Tibial nerve (tissue), 4 donors: ENCODE measurements around the gene MRNIP. TPM values are rescaled to one million over a fixed set of nuclear protein-coding genes. Genes with fewer than 3 reads are reported as not detected.

ENCODE experiments used
- DNase-seq, 2 donors: peaks; one replicate each; pipeline ENCODE4 v3.0.0-alpha.2; 2019; ENCODE audit warnings: low spot score in 2 of 2
- H3K27ac ChIP-seq, 4 donors: fragments of 200-600 bp; sonication (generic) in 3 of 4; one replicate each; pipeline ENCODE4 v1.5.1; 2017 to 2019; ENCODE audit warnings: mild to moderate bottlenecking in 1 of 4
- H3K27me3 ChIP-seq, 2 donors: fragments of 200-600 bp; sonication (generic) in 1 of 2; one replicate each; pipeline versions ENCODE4 v1.5.1 to v1.6.0; 2017 to 2019
- H3K36me3 ChIP-seq, 3 donors: fragments of 200-600 bp; sonication (generic); one replicate each; pipeline ENCODE4 v1.5.1; 2018 to 2019
- H3K4me1 ChIP-seq, 4 donors: fragments of 200-600 bp; sonication (generic) in 3 of 4; one replicate each; pipeline ENCODE4 v1.5.1; 2017 to 2019
- H3K4me3 ChIP-seq, 4 donors: fragments of 200-600 bp; sonication (generic) in 3 of 4; one replicate each; pipeline ENCODE4 v1.5.1; 2017 to 2019; ENCODE audit warnings: mild to moderate bottlenecking in 1 of 4, moderate library complexity in 1 of 4
- H3K9me3 ChIP-seq, 4 donors: fragments of 200-600 bp; sonication (generic) in 3 of 4; one replicate each; pipeline ENCODE4 v1.5.1; 2017 to 2019
- CTCF ChIP-seq, 5 experiments: fragments of 200-600 bp in 3 of 5; fragments of 450-650 bp in 2 of 5; sonication (generic) in 3 of 5; IDR thresholded peaks; one replicate each; pipeline ENCODE4 v1.5.1; 2016 to 2019; ENCODE audit warnings: antibody characterized with exemption in 5 of 5, mild to moderate bottlenecking in 3 of 5, moderate library complexity in 2 of 5
- EP300 ChIP-seq, 2 donors: sonication (generic); formaldehyde crosslinking; IDR thresholded peaks; one replicate each; pipeline ENCODE4 v1.6.1; 2017; ENCODE audit warnings: antibody characterized with exemption in 2 of 2, mild to moderate bottlenecking in 1 of 2
- POLR2A ChIP-seq, 2 donors: fragments of 450-650 bp; IDR thresholded peaks; one replicate each; pipeline ENCODE4 v1.6.1; 2017; ENCODE audit warnings: antibody characterized with exemption in 2 of 2, mild to moderate bottlenecking in 2 of 2, moderate library complexity in 2 of 2
- WGBS, 2 donors: methylation state at CpG; one replicate each; pipeline ENCODE4 v1.1.5; 2018; 5-methylcytosine and 5-hydroxymethylcytosine counted together
- total RNA-seq, 4 donors: library from RNA; depleted of rRNA; stranded (reverse); fragments of >200 nt; gene quantifications; one replicate each; pipeline ENCODE4 v1.1.0, GENCODE V29; 2016

The MRNIP gene
- total RNA-seq, 4 donors from 2014 or later: 48.5 to 82.4 (median 63.2) TPM

- Histone ChIP-seq H3K36me3 (peaks cover 5 to 94% (median 21%) of the 10 kb centered on the region in 3 donors), H3K9me3 (no peaks in the 10 kb centered on the region), H3K4me1 (peaks cover 0 to 12% (median 0%) of the 10 kb centered on the region in 4 donors), H3K27me3 (no peaks in the 10 kb centered on the region), H3K27ac (no peak overlapping the region), H3K4me3 (no peak overlapping the region)
- TF ChIP-seq EP300 (IDR thresholded peaks at IDR 0.05) (no peak), CTCF (IDR thresholded peaks at IDR 0.05) (no peak), POLR2A (IDR thresholded peaks at IDR 0.05) (no peak)
- no peak for DNase-seq
- 93 to 96% methylated on average over 25 to 28 of the region's 28 CpGs for whole genome bisulfite sequencing, 2 donors
Observed at GRCh38 chr5:179874536-179875292, 16.1 kb upstream of the MRNIP start.

GRCh38 chr5:179874136-179874535 is 15.5 kb upstream of the MRNIP start:
- 94 to 98% methylated on average over 3 of the region's 3 CpGs for WGBS, 2 donors
- no peak for DNase-seq
- Histone ChIP-seq H3K9me3 (no peaks in the 10 kb centered on the region), H3K36me3 (peaks cover 5 to 94% (median 21%) of the 10 kb centered on the region in 3 donors), H3K4me3 (no peak overlapping the region), H3K27ac (no peak overlapping the region), H3K4me1 (peaks cover 0 to 12% (median 0%) of the 10 kb centered on the region in 4 donors), H3K27me3 (no peaks in the 10 kb centered on the region)
- TF ChIP-seq CTCF (IDR thresholded peaks at IDR 0.05) (no peak), POLR2A (IDR thresholded peaks at IDR 0.05) (no peak), EP300 (IDR thresholded peaks at IDR 0.05) (no peak)

- Histone ChIP-seq H3K4me1 (peaks cover 0 to 12% (median 0%) of the 10 kb centered on the region in 4 donors), H3K27me3 (no peaks in the 10 kb centered on the region), H3K36me3 (peaks cover 5 to 94% (median 21%) of the 10 kb centered on the region in 3 donors), H3K9me3 (no peaks in the 10 kb centered on the region), H3K27ac (no peak overlapping the region), H3K4me3 (no peak overlapping the region)
- TF ChIP-seq POLR2A (IDR thresholded peaks at IDR 0.05): no peak
- TF ChIP-seq CTCF (IDR thresholded peaks at IDR 0.05): no peak
- no peak for TF ChIP-seq EP300 (IDR thresholded peaks at IDR 0.05)
- 95% methylated on average over 6 to 7 of the region's 7 CpGs for WGBS, 2 donors
- no peak for DNase-seq
Observed at GRCh38 chr5:179873588-179874110, 15.0 kb upstream of the MRNIP start.

- H3K4me1 ChIP-seq: peaks cover 0 to 12% (median 0%) of the 10 kb centered on the region in 4 donors
- no peak for DNase-seq
- WGBS, 2 donors: 87 to 93% methylated on average over 11 to 13 of the region's 14 CpGs
- H3K27me3 ChIP-seq: no peaks in the 10 kb centered on the region
- peaks cover 5 to 94% (median 21%) of the 10 kb centered on the region in 3 donors for H3K36me3 ChIP-seq
- TF ChIP-seq POLR2A (IDR thresholded peaks at IDR 0.05): no peak
- TF ChIP-seq EP300 (IDR thresholded peaks at IDR 0.05): no peak
- no peak for TF ChIP-seq CTCF (IDR thresholded peaks at IDR 0.05)
- no peaks in the 10 kb centered on the region for H3K9me3 ChIP-seq
- H3K27ac ChIP-seq: no peak overlapping the region
- H3K4me3 ChIP-seq: no peak overlapping the region
Observed at GRCh38 chr5:179872828-179873575, 14.4 kb upstream of the MRNIP start.
